ENCODE data around the gene UNC119. TPM values are rescaled to one million over a fixed set of nuclear protein-coding genes. Genes with fewer than 3 reads are reported as not detected.

The UNC119 gene
- polyA plus RNA-seq, 3 donors, result 77.5 to 189 (median 80.2) TPM

DNA sequence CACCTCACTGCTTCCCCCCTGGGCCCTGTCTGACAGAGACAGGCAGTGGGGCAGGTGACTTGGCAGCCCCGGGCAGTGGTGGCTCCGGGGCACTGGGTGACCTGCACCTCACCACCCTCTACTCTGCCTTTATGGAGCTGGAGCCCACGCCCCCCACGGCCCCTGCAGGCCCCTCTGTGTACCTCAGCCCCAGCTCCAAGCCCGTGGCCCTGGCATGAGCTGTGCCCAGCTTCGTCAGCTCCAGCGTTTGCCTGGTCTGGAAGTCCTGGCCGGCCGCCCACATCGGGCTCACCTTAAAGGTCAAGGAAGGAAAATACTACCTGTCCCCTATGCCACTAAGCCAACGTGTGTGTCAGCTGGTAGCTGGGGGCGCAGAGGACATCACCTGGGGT lies 15.2 kb downstream of the UNC119 start:
- no peak overlapping the region for H3K27ac ChIP-seq (ENCODE audit: low read depth in 1 of 2, low read length in 2 of 2)
- TF ChIP-seq, protein P1, sequence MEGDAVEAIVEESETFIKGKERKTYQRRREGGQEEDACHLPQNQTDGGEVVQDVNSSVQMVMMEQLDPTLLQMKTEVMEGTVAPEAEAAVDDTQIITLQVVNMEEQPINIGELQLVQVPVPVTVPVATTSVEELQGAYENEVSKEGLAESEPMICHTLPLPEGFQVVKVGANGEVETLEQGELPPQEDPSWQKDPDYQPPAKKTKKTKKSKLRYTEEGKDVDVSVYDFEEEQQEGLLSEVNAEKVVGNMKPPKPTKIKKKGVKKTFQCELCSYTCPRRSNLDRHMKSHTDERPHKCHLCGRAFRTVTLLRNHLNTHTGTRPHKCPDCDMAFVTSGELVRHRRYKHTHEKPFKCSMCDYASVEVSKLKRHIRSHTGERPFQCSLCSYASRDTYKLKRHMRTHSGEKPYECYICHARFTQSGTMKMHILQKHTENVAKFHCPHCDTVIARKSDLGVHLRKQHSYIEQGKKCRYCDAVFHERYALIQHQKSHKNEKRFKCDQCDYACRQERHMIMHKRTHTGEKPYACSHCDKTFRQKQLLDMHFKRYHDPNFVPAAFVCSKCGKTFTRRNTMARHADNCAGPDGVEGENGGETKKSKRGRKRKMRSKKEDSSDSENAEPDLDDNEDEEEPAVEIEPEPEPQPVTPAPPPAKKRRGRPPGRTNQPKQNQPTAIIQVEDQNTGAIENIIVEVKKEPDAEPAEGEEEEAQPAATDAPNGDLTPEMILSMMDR (IDR thresholded peaks at IDR 0.05), result no peak
- H3K27me3 ChIP-seq (ENCODE audit: control insufficient read depth in 2 of 2, insufficient read depth in 2 of 2, low read length in 2 of 2), result no peaks in the 10 kb centered on the region
- H3K4me1 ChIP-seq (ENCODE audit: control insufficient read depth in 1 of 2, insufficient read depth in 2 of 2, low read length in 2 of 2), result no peaks in the 10 kb centered on the region
- Mint-ChIP-seq H3K36me3 (no peaks in the 10 kb centered on the region), H3K27me3 (ENCODE audit: low read depth in 3 of 3) (peaks cover 0 to 4% (median 0%) of the 10 kb centered on the region in 3 donors), H3K4me1 (no peaks in the 10 kb centered on the region), H3K9me3 (no peaks in the 10 kb centered on the region), H3K4me3 (no peak overlapping the region), H3K27ac (no peak overlapping the region)
- no peaks in the 10 kb centered on the region for H3K36me3 ChIP-seq (replicated peaks in 1 of 2; ENCODE audit: control insufficient read depth in 1 of 2, insufficient read depth in 2 of 2, low read length in 2 of 2)
- H3K79me2 ChIP-seq (ENCODE audit: insufficient read depth, low read length), result no peaks in the 10 kb centered on the region
- no peak overlapping the region for H2AFZ ChIP-seq (ENCODE audit: insufficient read depth, low read depth, low read length, poor library complexity, severe bottlenecking)
- no peak for DNase-seq
- H4K20me1 ChIP-seq (ENCODE audit: insufficient read depth, low read length), result no peaks in the 10 kb centered on the region
- H3K9me3 ChIP-seq (replicated peaks in 1 of 2; ENCODE audit: control insufficient read depth in 1 of 2, insufficient read depth in 1 of 2, low read length in 2 of 2), result no peaks in the 10 kb centered on the region
- WGBS (ENCODE audit: insufficient coverage), result 91% methylated on average over 12 of the region's 12 CpGs
- no peak overlapping the region for H3K4me3 ChIP-seq (replicated peaks in 1 of 3; ENCODE audit: low read depth in 2 of 3, low read length in 3 of 3)
- H3K4me2 ChIP-seq (replicated peaks; ENCODE audit: extremely low read depth, low read length, poor library complexity, severe bottlenecking), result no peak overlapping the region
- no peak overlapping the region for H3K9ac ChIP-seq (ENCODE audit: insufficient read depth, low read length, poor library complexity, severe bottlenecking)
- intact Hi-C loops (cut with micrococcal nuclease), result no loop called here

DNA sequence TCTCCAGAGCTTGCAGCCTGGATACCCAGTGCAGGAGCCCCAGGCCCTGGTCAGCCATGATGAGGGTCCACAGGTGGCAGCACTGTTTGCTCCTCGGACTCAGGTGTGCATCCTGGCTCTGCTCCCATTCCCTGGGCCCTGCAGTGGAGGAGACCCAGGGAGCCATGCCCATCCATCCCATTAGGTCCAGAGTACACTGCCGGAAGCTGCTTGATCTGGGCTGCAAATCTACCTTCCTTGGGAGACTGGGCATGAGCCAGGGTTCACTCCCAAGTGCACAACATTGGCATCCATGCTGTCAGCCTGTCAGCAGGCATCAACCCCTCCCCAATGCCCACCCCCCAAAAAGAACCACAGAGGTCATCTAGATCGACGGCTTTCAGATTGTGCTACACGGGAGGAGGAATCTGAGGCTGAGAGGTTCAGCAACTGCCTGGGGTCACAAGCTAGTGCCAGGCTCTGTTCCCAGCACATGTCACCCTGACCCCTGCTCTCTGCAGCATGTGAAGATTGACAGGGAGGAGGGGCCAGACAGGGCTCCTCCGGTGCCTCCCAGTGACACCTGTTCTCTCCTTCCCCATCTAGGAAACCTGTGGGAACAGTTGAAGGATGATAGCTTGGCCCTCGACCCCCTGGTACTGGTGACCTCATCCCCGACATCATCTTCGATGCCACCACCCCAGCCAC lies 15.7 kb downstream of the UNC119 start:
- H3K4me3 Mint-ChIP-seq, result no peak overlapping the region
- no peaks in the 10 kb centered on the region for H3K9me3 Mint-ChIP-seq
- H3K4me1 Mint-ChIP-seq, result no peaks in the 10 kb centered on the region
- no peaks in the 10 kb centered on the region for H3K79me2 ChIP-seq (ENCODE audit: insufficient read depth, low read length)
- DNase-seq, result no peak
- H3K4me3 ChIP-seq (replicated peaks in 1 of 3; ENCODE audit: low read depth in 2 of 3, low read length in 3 of 3), result no peak overlapping the region
- no peak overlapping the region for H2AFZ ChIP-seq (ENCODE audit: insufficient read depth, low read depth, low read length, poor library complexity, severe bottlenecking)
- no peaks in the 10 kb centered on the region for H4K20me1 ChIP-seq (ENCODE audit: insufficient read depth, low read length)
- H3K27ac ChIP-seq (ENCODE audit: low read depth in 1 of 2, low read length in 2 of 2), result no peak overlapping the region
- TF ChIP-seq, protein P1 (IDR thresholded peaks at IDR 0.05), result no peak
- H3K4me1 ChIP-seq (ENCODE audit: control insufficient read depth in 1 of 2, insufficient read depth in 2 of 2, low read length in 2 of 2), result no peaks in the 10 kb centered on the region
- no peaks in the 10 kb centered on the region for H3K9me3 ChIP-seq (replicated peaks in 1 of 2; ENCODE audit: control insufficient read depth in 1 of 2, insufficient read depth in 1 of 2, low read length in 2 of 2)
- H3K27me3 Mint-ChIP-seq (ENCODE audit: low read depth in 3 of 3), result peaks cover 0 to 7% (median 1%) of the 10 kb centered on the region in 3 donors
- 81% methylated on average over 4 of the region's 9 CpGs for WGBS (ENCODE audit: insufficient coverage)
- intact Hi-C loops (cut with micrococcal nuclease), result no loop called here
- no peaks in the 10 kb centered on the region for H3K36me3 Mint-ChIP-seq
- no peak overlapping the region for H3K9ac ChIP-seq (ENCODE audit: insufficient read depth, low read length, poor library complexity, severe bottlenecking)
- H3K27ac Mint-ChIP-seq, result no peak overlapping the region
- no peaks in the 10 kb centered on the region for H3K36me3 ChIP-seq (replicated peaks in 1 of 2; ENCODE audit: control insufficient read depth in 1 of 2, insufficient read depth in 2 of 2, low read length in 2 of 2)
- no peaks in the 10 kb centered on the region for H3K27me3 ChIP-seq (ENCODE audit: control insufficient read depth in 2 of 2, insufficient read depth in 2 of 2, low read length in 2 of 2)
- H3K4me2 ChIP-seq (replicated peaks; ENCODE audit: extremely low read depth, low read length, poor library complexity, severe bottlenecking), result no peak overlapping the region

All from CD14-positive monocyte (primary cell).